Transverse colon (tissue), 4 donors: ENCODE data around the gene SNTG2. TPM values are rescaled to one million over a fixed set of nuclear protein-coding genes. Genes with fewer than 3 reads are reported as not detected.

Source experiments
- DNase-seq: peaks from one replicate; pipeline ENCODE4 v3.0.0-alpha.2; 2019
- H3K27ac ChIP-seq, 4 donors: fragments of 200-600 bp; sonication (generic); 2 replicates each; pipeline ENCODE4 v1.5.1; 2016 to 2018; ENCODE audit warnings: inconsistent platforms in 4 of 4
- H3K27me3 ChIP-seq: fragments of 200-600 bp; sonication (generic); 2 replicates; pipeline ENCODE4 v1.5.1; 2017; ENCODE audit warnings: inconsistent platforms
- H3K36me3 ChIP-seq, 4 donors: fragments of 200-600 bp; sonication (generic); 2 replicates each; pipeline ENCODE4 v1.5.1; 2017 to 2019; ENCODE audit warnings: inconsistent platforms in 4 of 4
- H3K4me1 ChIP-seq, 4 donors: fragments of 200-600 bp; sonication (generic); 2 replicates each; pipeline ENCODE4 v1.5.1; 2017 to 2020; ENCODE audit warnings: inconsistent platforms in 4 of 4
- H3K4me3 ChIP-seq, 4 donors: fragments of 200-600 bp; sonication (generic); 1 replicate in 1 of 4; 2 replicates in 3 of 4; pipeline versions ENCODE4 v1.5.1 to v1.6.1; 2017 to 2019; ENCODE audit warnings: inconsistent platforms in 4 of 4
- H3K9me3 ChIP-seq, 2 donors: fragments of 200-600 bp; sonication (generic); 2 replicates each; pipeline ENCODE4 v1.5.1; 2017 to 2019; ENCODE audit warnings: inconsistent platforms in 2 of 2
- EP300 ChIP-seq: sonication (generic); formaldehyde crosslinking; IDR thresholded peaks from one replicate; pipeline ENCODE4 v1.6.1; 2017; ENCODE audit warnings: antibody characterized with exemption, low read depth
- POLR2A ChIP-seq: fragments of 450-650 bp; IDR thresholded peaks from one replicate; pipeline ENCODE4 v1.6.1; 2016; ENCODE audit warnings: antibody characterized with exemption, mild to moderate bottlenecking, moderate library complexity
- POLR2AphosphoS5 ChIP-seq, 3 donors: sonication (generic); formaldehyde crosslinking; IDR thresholded peaks; one replicate each; pipeline ENCODE4 v1.6.1; 2016; ENCODE audit warnings: antibody characterized with exemption in 3 of 3
- WGBS, 2 donors: methylation state at CpG; one replicate each; pipeline ENCODE4 v1.1.5; 2018; ENCODE audit warnings: low coverage in 1 of 2; 5-methylcytosine and 5-hydroxymethylcytosine counted together
- in situ Hi-C, 4 donors: fragments of 200-750 bp; cut with MboI; loops; one replicate each; pipeline versions ENCODE4 v1.15.0 to v1.15.1; 2017; ENCODE audit warnings: low sequenced_read_pairs in 3 of 4, low pct_ligation_motif_present in 1 of 4, low pct_unique_long_range_greater_than_20kb in 1 of 4
- intact Hi-C: fragments of 100-400 bp; cut with DNase I; formaldehyde crosslinking; loops from one replicate; pipeline ENCODE4 v1.15.1; 2023; ENCODE audit warnings: low total_unique reads
- total RNA-seq, 4 donors: library from RNA; depleted of rRNA; stranded (reverse); fragments of >200 nt; gene quantifications; one replicate each; pipeline ENCODE4 v1.1.0, GENCODE V29; 2016
- TF ChIP-seq, protein P1 (sequence below), 5 experiments: fragments of 200-600 bp in 3 of 5; fragments of 450-650 bp in 2 of 5; sonication (generic) in 3 of 5; IDR thresholded peaks; 1 replicate in 2 of 5; 2 replicates in 3 of 5; pipeline ENCODE4 v1.5.1; 2016 to 2017; ENCODE audit warnings: antibody characterized with exemption in 5 of 5, inconsistent platforms in 3 of 5, mild to moderate bottlenecking in 2 of 5, moderate library complexity in 1 of 5

The SNTG2 gene
- total RNA-seq, 4 donors from 2014 or later: 0.55 to 4.9 (median 1.5) TPM

GRCh38 chr2:1060372-1060771 lies 109.7 kb downstream of the SNTG2 start:
- TF ChIP-seq EP300: no peak
- 79% methylated on average over 2 to 3 of the region's 3 CpGs for WGBS, 2 donors
- intact Hi-C loops: no loop called here
- H3K4me1 ChIP-seq: no peaks in the 10 kb centered on the region
- H3K27ac ChIP-seq: no peak overlapping the region
- in situ Hi-C loops: no loop called here
- no peaks in the 10 kb centered on the region for H3K9me3 ChIP-seq
- H3K27me3 ChIP-seq: peaks cover 4% of the 10 kb centered on the region
- no peak overlapping the region for H3K4me3 ChIP-seq
- DNase-seq: no peak
- no peaks in the 10 kb centered on the region for H3K36me3 ChIP-seq

DNA sequence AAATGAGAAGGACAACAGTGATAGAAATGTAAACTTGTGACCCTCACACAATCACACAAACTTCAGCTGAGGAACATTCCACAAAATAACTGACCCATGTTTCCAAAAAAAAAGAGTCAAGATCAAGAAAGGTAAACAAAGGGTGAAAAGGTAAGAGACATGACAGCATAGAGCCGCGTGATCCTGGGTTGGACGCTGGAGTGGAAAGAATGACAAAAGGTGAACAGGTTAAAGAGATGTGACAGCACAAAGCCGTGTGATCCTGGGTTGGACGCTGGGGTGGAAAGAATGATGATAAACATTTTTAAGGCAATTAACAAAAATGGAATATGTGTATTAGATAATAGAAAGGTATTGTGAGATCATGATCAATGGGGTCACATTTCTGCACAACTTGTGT lies 110.3 kb downstream of the SNTG2 start:
- in situ Hi-C loops (no loop called here), intact Hi-C loops (no loop called here)
- TF ChIP-seq POLR2AphosphoS5 (IDR thresholded peaks at IDR 0.05): no peak
- TF ChIP-seq EP300: no peak
- TF ChIP-seq, protein P1, sequence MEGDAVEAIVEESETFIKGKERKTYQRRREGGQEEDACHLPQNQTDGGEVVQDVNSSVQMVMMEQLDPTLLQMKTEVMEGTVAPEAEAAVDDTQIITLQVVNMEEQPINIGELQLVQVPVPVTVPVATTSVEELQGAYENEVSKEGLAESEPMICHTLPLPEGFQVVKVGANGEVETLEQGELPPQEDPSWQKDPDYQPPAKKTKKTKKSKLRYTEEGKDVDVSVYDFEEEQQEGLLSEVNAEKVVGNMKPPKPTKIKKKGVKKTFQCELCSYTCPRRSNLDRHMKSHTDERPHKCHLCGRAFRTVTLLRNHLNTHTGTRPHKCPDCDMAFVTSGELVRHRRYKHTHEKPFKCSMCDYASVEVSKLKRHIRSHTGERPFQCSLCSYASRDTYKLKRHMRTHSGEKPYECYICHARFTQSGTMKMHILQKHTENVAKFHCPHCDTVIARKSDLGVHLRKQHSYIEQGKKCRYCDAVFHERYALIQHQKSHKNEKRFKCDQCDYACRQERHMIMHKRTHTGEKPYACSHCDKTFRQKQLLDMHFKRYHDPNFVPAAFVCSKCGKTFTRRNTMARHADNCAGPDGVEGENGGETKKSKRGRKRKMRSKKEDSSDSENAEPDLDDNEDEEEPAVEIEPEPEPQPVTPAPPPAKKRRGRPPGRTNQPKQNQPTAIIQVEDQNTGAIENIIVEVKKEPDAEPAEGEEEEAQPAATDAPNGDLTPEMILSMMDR (IDR thresholded peaks at IDR 0.05): no peak
- TF ChIP-seq POLR2A: no peak
- no peaks in the 10 kb centered on the region for H3K9me3 ChIP-seq
- DNase-seq: no peak
- H3K27me3 ChIP-seq: peaks cover 4% of the 10 kb centered on the region
- no peaks in the 10 kb centered on the region for H3K4me1 ChIP-seq
- H3K36me3 ChIP-seq: no peaks in the 10 kb centered on the region
- 63 to 68% methylated on average over 5 of the region's 5 CpGs for WGBS, 2 donors
- H3K4me3 ChIP-seq: no peak overlapping the region
- H3K27ac ChIP-seq: no peak overlapping the region

GRCh38 chr2:1068241-1068640 lies 117.6 kb downstream of the SNTG2 start:
- in situ Hi-C loops: no loop called here
- WGBS, 2 donors: 85 to 91% methylated on average over 8 of the region's 8 CpGs
- Histone ChIP-seq H3K4me3 (no peak overlapping the region), H3K4me1 (no peaks in the 10 kb centered on the region), H3K27me3 (peaks cover under 1% of the 10 kb centered on the region), H3K36me3 (no peaks in the 10 kb centered on the region), H3K27ac (no peak overlapping the region), H3K9me3 (peaks cover 0 to 4% of the 10 kb centered on the region in 2 donors)
- intact Hi-C loops: no loop called here
- DNase-seq: no peak
- no peak for TF ChIP-seq POLR2AphosphoS5 (IDR thresholded peaks at IDR 0.05)
- TF ChIP-seq POLR2A: no peak
- TF ChIP-seq, protein P1 (IDR thresholded peaks at IDR 0.05): no peak
- TF ChIP-seq EP300: no peak

- Histone ChIP-seq H3K27me3 (no peaks in the 10 kb centered on the region), H3K4me1 (no peaks in the 10 kb centered on the region), H3K27ac (no peak overlapping the region), H3K36me3 (no peaks in the 10 kb centered on the region), H3K9me3 (peaks cover 0 to 4% of the 10 kb centered on the region in 2 donors), H3K4me3 (no peak overlapping the region)
- in situ Hi-C loops (no loop called here), intact Hi-C loops (no loop called here)
- TF ChIP-seq EP300 (no peak), POLR2A (no peak), POLR2AphosphoS5 (IDR thresholded peaks at IDR 0.05) (no peak)
- TF ChIP-seq, protein P1 (IDR thresholded peaks at IDR 0.05): no peak
- WGBS, 2 donors: 42 to 50% methylated on average over 7 of the region's 7 CpGs
- no peak for DNase-seq
Measured at GRCh38 chr2:1068822-1069221, 118.2 kb downstream of the SNTG2 start.

GRCh38 chr2:1069847-1070246 lies 119.2 kb downstream of the SNTG2 start:
- intact Hi-C loops (no loop called here), in situ Hi-C loops (no loop called here)
- Histone ChIP-seq H3K4me1 (no peaks in the 10 kb centered on the region), H3K27ac (no peak overlapping the region), H3K36me3 (no peaks in the 10 kb centered on the region), H3K4me3 (no peak overlapping the region), H3K27me3 (no peaks in the 10 kb centered on the region), H3K9me3 (peaks cover 0 to 4% of the 10 kb centered on the region in 2 donors)
- WGBS, 2 donors: 81 to 89% methylated on average over 5 to 15 of the region's 15 CpGs
- no peak for DNase-seq
- TF ChIP-seq POLR2AphosphoS5 (IDR thresholded peaks at IDR 0.05) (no peak), POLR2A (no peak), EP300 (no peak)
- TF ChIP-seq, protein P1 (IDR thresholded peaks at IDR 0.05): no peak
